GM23338 (cell line): ENCODE data around the gene CGREF1.

Source experiments
- EZH2phosphoT487 ChIP-seq: fragments of 200-600 bp; sonication (generic); IDR thresholded peaks from one replicate; pipeline ENCODE4 v1.8.1; 2018; ENCODE audit warnings: antibody characterized with exemption; ENCODE audit not compliant: unreplicated experiment
- POLR2AphosphoS5 ChIP-seq: IDR thresholded peaks from 2 replicates; pipeline ENCODE4 v1.6.1; 2016; ENCODE audit warnings: antibody characterized with exemption, low read depth
- TF ChIP-seq, protein P1 (sequence below), 2 experiments: fragments of 200-600 bp in 1 of 2; sonication (generic) in 1 of 2; conservative IDR thresholded peaks; 2 replicates each; pipeline versions ENCODE4 v1.5.1 to v1.6.1; 2016 to 2017; ENCODE audit warnings: antibody characterized with exemption in 2 of 2, low read depth in 2 of 2, mild to moderate bottlenecking in 2 of 2, moderate library complexity in 1 of 2

DNA sequence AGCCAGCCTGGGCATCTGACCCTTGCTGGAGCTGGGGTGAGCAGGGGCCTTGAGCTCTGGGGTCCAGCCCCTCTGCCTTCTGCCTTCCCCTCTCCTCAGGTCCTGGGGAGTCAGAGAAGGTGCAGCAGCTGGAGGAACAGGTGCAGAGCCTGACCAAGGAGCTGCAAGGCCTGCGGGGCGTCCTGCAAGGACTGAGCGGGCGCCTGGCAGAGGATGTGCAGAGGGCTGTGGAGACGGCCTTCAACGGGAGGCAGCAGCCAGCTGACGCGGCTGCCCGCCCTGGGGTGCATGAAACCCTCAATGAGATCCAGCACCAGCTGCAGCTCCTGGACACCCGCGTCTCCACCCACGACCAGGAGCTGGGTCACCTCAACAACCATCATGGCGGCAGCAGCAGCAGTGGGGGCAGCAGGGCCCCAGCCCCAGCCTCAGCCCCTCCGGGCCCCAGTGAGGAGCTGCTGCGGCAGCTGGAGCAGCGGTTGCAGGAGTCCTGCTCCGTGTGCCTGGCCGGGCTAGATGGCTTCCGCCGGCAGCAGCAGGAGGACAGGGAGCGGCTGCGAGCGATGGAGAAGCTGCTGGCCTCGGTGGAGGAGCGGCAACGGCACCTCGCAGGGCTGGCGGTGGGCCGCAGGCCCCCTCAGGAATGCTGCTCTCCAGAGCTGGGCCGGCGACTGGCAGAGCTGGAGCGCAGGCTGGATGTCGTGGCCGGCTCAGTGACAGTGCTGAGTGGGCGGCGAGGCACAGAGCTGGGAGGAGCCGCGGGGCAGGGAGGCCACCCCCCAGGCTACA is 36.8 kb downstream of the CGREF1 start:
- TF ChIP-seq EZH2phosphoT487 (no peak), POLR2AphosphoS5 (no peak)
- TF ChIP-seq, protein P1, sequence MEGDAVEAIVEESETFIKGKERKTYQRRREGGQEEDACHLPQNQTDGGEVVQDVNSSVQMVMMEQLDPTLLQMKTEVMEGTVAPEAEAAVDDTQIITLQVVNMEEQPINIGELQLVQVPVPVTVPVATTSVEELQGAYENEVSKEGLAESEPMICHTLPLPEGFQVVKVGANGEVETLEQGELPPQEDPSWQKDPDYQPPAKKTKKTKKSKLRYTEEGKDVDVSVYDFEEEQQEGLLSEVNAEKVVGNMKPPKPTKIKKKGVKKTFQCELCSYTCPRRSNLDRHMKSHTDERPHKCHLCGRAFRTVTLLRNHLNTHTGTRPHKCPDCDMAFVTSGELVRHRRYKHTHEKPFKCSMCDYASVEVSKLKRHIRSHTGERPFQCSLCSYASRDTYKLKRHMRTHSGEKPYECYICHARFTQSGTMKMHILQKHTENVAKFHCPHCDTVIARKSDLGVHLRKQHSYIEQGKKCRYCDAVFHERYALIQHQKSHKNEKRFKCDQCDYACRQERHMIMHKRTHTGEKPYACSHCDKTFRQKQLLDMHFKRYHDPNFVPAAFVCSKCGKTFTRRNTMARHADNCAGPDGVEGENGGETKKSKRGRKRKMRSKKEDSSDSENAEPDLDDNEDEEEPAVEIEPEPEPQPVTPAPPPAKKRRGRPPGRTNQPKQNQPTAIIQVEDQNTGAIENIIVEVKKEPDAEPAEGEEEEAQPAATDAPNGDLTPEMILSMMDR (conservative IDR thresholded peaks at IDR 0.05; ENCODE audit: low read depth in 2 of 2) = no peak
